Spleen (tissue), 11 donors: ENCODE measurements around the gene HOGA1. TPM values are rescaled to one million over a fixed set of nuclear protein-coding genes. Genes with fewer than 3 reads are reported as not detected.
A peak's percentile ranks its signal among the peaks of the same experiment; 100 is the strongest.

Experiments
- DNase-seq: peaks from one replicate; pipeline ENCODE4 v3.0.0-alpha.2; 2020
- H3K27ac ChIP-seq, 8 donors: fragments of 200-600 bp; sonication (generic) in 7 of 8; 1 replicate in 4 of 8; 2 replicates in 4 of 8; pipeline versions ENCODE4 v1.5.0 to v1.8.0; 2016 to 2021; ENCODE audit warnings: inconsistent platforms in 4 of 8, mild to moderate bottlenecking in 4 of 8, moderate library complexity in 1 of 8
- H3K27me3 ChIP-seq, 7 donors: fragments of 200-600 bp; sonication (generic) in 6 of 7; replicated peaks in 1 of 7; 1 replicate in 4 of 7; 2 replicates in 3 of 7; pipeline versions ENCODE4 v1.5.0 to v1.8.0; 2016 to 2021; ENCODE audit warnings: inconsistent platforms in 3 of 7, mild to moderate bottlenecking in 1 of 7
- H3K36me3 ChIP-seq, 6 donors: fragments of 200-600 bp; sonication (generic) in 5 of 6; 1 replicate in 4 of 6; 2 replicates in 2 of 6; pipeline versions ENCODE4 v1.5.0 to v1.8.0; 2016 to 2021; ENCODE audit warnings: inconsistent platforms in 2 of 6
- H3K4me1 ChIP-seq, 6 donors: fragments of 200-600 bp; sonication (generic) in 5 of 6; 1 replicate in 3 of 6; 2 replicates in 3 of 6; pipeline versions ENCODE4 v1.5.0 to v1.8.0; 2016 to 2021; ENCODE audit warnings: inconsistent platforms in 3 of 6
- H3K4me3 ChIP-seq, 8 donors: fragments of 200-600 bp; sonication (generic) in 7 of 8; 1 replicate in 4 of 8; 2 replicates in 4 of 8; pipeline versions ENCODE4 v1.5.0 to v1.8.0; 2016 to 2021; ENCODE audit warnings: inconsistent platforms in 4 of 8, mild to moderate bottlenecking in 4 of 8, moderate library complexity in 2 of 8
- H3K9me3 ChIP-seq, 8 donors: fragments of 200-600 bp; sonication (generic) in 7 of 8; 1 replicate in 4 of 8; 2 replicates in 4 of 8; pipeline versions ENCODE4 v1.5.0 to v1.8.0; 2016 to 2021; ENCODE audit warnings: inconsistent platforms in 4 of 8
- POLR2A ChIP-seq, 3 donors: fragments of 450-650 bp; IDR thresholded peaks; one replicate each; pipeline ENCODE4 v1.5.1; 2017; ENCODE audit warnings: antibody characterized with exemption in 3 of 3, mild to moderate bottlenecking in 1 of 3
- POLR2AphosphoS5 ChIP-seq, 3 donors: sonication (generic); formaldehyde crosslinking; IDR thresholded peaks; one replicate each; pipeline ENCODE4 v1.5.1; 2017; ENCODE audit warnings: antibody characterized with exemption in 3 of 3
- WGBS, 5 donors: extraction: QIAGEN DNeasy Blood & Tissue Kit in 3 of 5; methylation state at CpG; one replicate each; pipeline versions ENCODE4 v1.1.5 to v1.1.7; 2013 to 2018; 5-methylcytosine and 5-hydroxymethylcytosine counted together
- intact Hi-C: fragments of 100-400 bp; cut with DNase I; formaldehyde crosslinking; loops from one replicate; pipeline ENCODE4 v1.15.0; 2023; ENCODE audit warnings: low total_unique reads
- polyA plus RNA-seq, 3 donors: library from polyadenylated mRNA; stranded (reverse); fragments of 200-250 nt; gene quantifications; one replicate each; pipeline ENCODE4 v1.2.1, GENCODE V29; 2013
- total RNA-seq, 7 donors: library from RNA; depleted of rRNA in 3 of 7; stranded (reverse); fragments of >200 nt in 3 of 7; fragmentation: NEBNext Ultra II Directional in 4 of 7; extraction: Animal tissue kit (Norgen Biotek cat#: 25700) in 4 of 7; gene quantifications; one replicate each; pipeline versions ENCODE4 v1.1.0 to v1.2.1, GENCODE V29; 2016 to 2021
- TF ChIP-seq, protein P1 (sequence below), 11 experiments: fragments of 200-600 bp in 7 of 11; fragments of 450-650 bp in 4 of 11; sonication (generic) in 4 of 11; IDR thresholded peaks in 8 of 11; conservative IDR thresholded peaks in 3 of 11; 1 replicate in 7 of 11; 2 replicates in 4 of 11; pipeline versions ENCODE4 v1.4.0 to v1.8.0; 2016 to 2021; ENCODE audit warnings: antibody characterized with exemption in 11 of 11, inconsistent platforms in 4 of 11, mild to moderate bottlenecking in 1 of 11
- donor health status: healthy with polysubstance abuse.
- donor health status: DM: no; HTN: no; CAD: no; lungs with moderate emphysema.
- donor health status: DM: no; HTN: no; CAD: no.
- donor health status: Bipolar disorder and iron deficiency.
- donor health status: healthy.
- donor health status: DM: no; HTN: no; CAD: no.
- donor health status: DM: yes; HTN: yes; CAD: no.

Gene HOGA1
- total and polyA plus RNA-seq, 10 donors, result 0.11 to 0.42 (median 0.19) TPM; not detected in 5

DNA sequence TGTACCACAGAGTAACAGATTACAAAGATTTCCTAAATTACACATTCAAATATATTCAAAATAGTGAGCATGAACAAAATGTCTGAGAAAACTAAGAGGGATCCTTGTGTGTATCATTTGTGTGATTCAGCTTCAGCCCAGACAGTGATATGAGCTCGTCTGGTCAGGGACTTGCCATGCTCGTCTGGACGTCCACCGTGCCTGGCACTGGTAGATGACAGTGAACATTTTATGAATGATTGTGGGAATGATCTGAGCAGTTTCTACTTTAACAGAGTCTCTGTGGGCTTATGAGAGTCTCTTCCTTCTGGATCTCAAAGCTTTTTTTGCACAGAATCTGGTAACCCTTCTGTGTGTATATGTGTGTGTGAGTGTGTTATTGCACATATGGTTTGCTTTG is 45.8 kb upstream of the HOGA1 start:
- Histone ChIP-seq H3K27ac (no peak overlapping the region), H3K36me3 (no peaks in the 10 kb centered on the region), H3K4me1 (peaks cover 2 to 25% (median 16%) of the 10 kb centered on the region in 6 donors), H3K9me3 (no peaks in the 10 kb centered on the region), H3K27me3 (no peaks in the 10 kb centered on the region), H3K4me3 (no peak overlapping the region)
- TF ChIP-seq POLR2A (IDR thresholded peaks at IDR 0.05) (no peak), POLR2AphosphoS5 (IDR thresholded peaks at IDR 0.05) (no peak)
- TF ChIP-seq, protein P1, sequence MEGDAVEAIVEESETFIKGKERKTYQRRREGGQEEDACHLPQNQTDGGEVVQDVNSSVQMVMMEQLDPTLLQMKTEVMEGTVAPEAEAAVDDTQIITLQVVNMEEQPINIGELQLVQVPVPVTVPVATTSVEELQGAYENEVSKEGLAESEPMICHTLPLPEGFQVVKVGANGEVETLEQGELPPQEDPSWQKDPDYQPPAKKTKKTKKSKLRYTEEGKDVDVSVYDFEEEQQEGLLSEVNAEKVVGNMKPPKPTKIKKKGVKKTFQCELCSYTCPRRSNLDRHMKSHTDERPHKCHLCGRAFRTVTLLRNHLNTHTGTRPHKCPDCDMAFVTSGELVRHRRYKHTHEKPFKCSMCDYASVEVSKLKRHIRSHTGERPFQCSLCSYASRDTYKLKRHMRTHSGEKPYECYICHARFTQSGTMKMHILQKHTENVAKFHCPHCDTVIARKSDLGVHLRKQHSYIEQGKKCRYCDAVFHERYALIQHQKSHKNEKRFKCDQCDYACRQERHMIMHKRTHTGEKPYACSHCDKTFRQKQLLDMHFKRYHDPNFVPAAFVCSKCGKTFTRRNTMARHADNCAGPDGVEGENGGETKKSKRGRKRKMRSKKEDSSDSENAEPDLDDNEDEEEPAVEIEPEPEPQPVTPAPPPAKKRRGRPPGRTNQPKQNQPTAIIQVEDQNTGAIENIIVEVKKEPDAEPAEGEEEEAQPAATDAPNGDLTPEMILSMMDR (IDR thresholded peaks at IDR 0.05 in 8 of 11, conservative IDR thresholded peaks at IDR 0.05 in 3 of 11), result no peak
- intact Hi-C loops, result no loop called here
- 79 to 90% (median 89%) methylated on average over 4 of the region's 4 CpGs for WGBS, 5 donors
- DNase-seq, result peak; percentile 11

- H3K9me3 ChIP-seq, result no peaks in the 10 kb centered on the region
- peaks cover 3 to 30% (median 19%) of the 10 kb centered on the region in 6 donors for H3K4me1 ChIP-seq
- no peak overlapping the region for H3K27ac ChIP-seq
- WGBS, 5 donors, result 89 to 95% (median 92%) methylated on average over 4 of the region's 4 CpGs
- intact Hi-C loops, result no loop called here
- peak; percentile 49 for DNase-seq
- no peaks in the 10 kb centered on the region for H3K36me3 ChIP-seq
- no peaks in the 10 kb centered on the region for H3K27me3 ChIP-seq
- H3K4me3 ChIP-seq, result no peak overlapping the region
- TF ChIP-seq, protein P1 (IDR thresholded peaks at IDR 0.05 in 8 of 11, conservative IDR thresholded peaks at IDR 0.05 in 3 of 11), result no peak
- no peak for TF ChIP-seq POLR2A (IDR thresholded peaks at IDR 0.05)
- TF ChIP-seq POLR2AphosphoS5 (IDR thresholded peaks at IDR 0.05), result no peak
Observed at GRCh38 chr10:97538839-97539238, 45.4 kb upstream of the HOGA1 start.

DNA sequence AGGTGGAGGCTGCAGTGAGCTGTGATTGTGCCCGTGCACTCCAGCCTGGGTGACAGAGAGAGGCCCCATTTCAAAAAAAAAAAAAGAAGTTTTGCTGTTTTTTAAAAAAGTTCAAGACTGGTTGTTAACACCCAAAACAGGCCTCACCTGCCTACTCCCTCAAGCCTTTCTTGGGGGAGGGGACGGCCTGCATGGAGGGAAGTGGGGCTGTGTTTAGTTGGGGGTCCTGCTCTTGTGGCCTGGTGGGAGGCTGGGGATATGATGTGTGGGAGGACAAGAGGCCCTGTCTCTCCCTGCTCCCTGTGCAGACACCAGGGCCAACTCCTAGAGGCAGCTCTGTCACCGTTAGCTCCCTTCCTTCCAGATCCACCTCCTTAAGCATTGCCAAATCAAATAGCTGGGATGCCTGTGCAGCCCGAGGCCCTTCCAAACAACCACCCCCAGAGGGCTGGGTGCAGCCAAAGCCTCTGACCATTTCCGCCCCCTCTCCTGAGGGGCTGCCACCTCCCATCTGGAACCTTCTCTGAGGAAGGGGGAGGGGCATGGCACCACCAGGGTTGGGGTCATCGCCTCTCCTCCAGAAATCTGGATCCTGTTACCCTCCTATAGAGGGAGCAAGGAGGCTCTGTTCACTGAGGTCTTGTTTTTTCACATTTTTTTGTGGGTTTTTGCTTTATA is 44.5 kb upstream of the HOGA1 start:
- Histone ChIP-seq H3K27ac (peak overlapping the region in 1 of 8 donors; percentile 16), H3K36me3 (no peaks in the 10 kb centered on the region), H3K4me1 (peaks cover 3 to 37% (median 19%) of the 10 kb centered on the region in 6 donors), H3K4me3 (no peak overlapping the region), H3K9me3 (no peaks in the 10 kb centered on the region), H3K27me3 (no peaks in the 10 kb centered on the region)
- TF ChIP-seq POLR2A (IDR thresholded peaks at IDR 0.05), result no peak
- TF ChIP-seq POLR2AphosphoS5 (IDR thresholded peaks at IDR 0.05), result no peak
- TF ChIP-seq, protein P1 (IDR thresholded peaks at IDR 0.05 in 8 of 11, conservative IDR thresholded peaks at IDR 0.05 in 3 of 11), result no peak
- WGBS, 5 donors, result 69 to 79% (median 70%) methylated on average over 6 of the region's 6 CpGs
- peak; percentile 59 for DNase-seq
- intact Hi-C loops, result no loop called here

DNA sequence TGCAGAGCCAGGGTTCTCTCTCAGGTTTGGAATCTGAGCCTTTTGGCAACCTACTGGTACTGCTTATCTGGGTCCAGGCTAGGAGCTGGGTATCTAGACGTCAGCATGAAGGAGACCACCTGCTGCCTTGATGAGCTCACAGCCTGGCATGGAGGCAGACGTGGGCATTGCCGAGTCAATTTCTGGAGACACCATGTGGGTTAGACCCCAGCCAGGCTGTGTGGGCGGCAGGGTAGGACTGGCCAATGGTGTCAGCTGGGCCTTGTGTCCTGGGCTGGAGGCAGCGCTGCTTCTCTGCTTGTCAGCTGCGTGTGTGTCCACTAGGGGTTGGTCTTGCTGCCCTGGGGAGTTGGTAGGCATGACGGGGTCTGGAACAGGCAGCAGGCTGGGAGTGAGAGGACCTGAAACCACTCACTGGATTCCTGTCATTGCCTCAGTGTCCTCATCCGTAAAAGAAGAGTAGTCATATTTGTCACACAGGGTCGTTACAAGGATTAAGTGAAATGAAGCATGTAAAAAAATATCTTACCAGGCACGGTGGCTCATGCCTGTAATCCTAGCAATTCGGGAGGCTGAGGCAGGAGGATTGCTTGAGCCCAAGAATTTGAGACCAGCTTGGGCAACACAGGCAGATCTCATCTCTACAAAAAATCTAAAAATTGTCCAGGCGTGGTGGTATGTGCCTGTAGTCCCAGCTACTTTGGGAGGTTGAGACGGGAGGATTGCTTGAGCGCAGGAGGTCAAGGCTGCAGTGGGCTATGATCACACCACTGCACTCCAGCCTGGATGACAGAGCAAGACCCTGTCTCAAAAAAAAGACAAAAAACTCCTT is 43.3 kb upstream of the HOGA1 start:
- Histone ChIP-seq H3K4me3 (no peak overlapping the region), H3K27me3 (no peaks in the 10 kb centered on the region), H3K9me3 (no peaks in the 10 kb centered on the region), H3K4me1 (peaks cover 3 to 37% (median 19%) of the 10 kb centered on the region in 6 donors), H3K27ac (no peak overlapping the region), H3K36me3 (no peaks in the 10 kb centered on the region)
- intact Hi-C loops, result no loop called here
- TF ChIP-seq POLR2A (IDR thresholded peaks at IDR 0.05) (no peak), POLR2AphosphoS5 (IDR thresholded peaks at IDR 0.05) (no peak)
- TF ChIP-seq, protein P1 (IDR thresholded peaks at IDR 0.05 in 8 of 11, conservative IDR thresholded peaks at IDR 0.05 in 3 of 11), result no peak
- WGBS, 5 donors, result 81 to 93% (median 91%) methylated on average over 13 to 14 of the region's 14 CpGs
- DNase-seq, result peak; percentile 55
